Panc1 (cell line): ENCODE data around the gene HOXA11.

Experiments used
- POLR2AphosphoS5 ChIP-seq: IDR thresholded peaks from 2 replicates; pipeline ENCODE4 v1.6.1; 2012; ENCODE audit warnings: mild to moderate bottlenecking, low read depth, low read length, moderate library complexity
- SIN3A ChIP-seq: IDR thresholded peaks from 2 replicates; pipeline ENCODE4 v1.6.1; 2012; ENCODE audit warnings: low read depth, mild to moderate bottlenecking, low read length, moderate library complexity, borderline replicate concordance; ENCODE audit not compliant: insufficient read depth
- TF ChIP-seq, protein P1 (sequence below): fragments of 450-650 bp; IDR thresholded peaks from 2 replicates; pipeline ENCODE4 v1.5.1; 2017; ENCODE audit warnings: mild to moderate bottlenecking

DNA sequence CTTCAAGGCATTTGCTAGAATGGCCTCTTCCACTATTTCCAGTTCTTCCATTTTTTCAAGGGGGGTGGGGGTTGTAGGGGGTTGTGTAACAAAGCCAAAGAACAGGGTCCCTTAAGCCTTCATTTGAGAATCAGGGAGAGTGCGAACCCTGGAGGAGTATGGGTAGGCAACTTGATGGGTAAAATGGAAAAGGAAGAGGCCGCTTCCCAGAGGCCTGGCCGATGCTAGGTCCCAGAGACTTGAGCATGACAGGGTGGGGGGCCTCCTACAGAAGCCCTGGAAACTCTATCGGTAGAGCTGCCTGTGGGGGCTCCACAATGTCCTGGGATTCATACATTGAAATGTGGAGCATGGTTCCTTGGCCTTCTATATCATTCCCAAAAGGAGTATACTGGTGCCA, 24.0 kb upstream of the HOXA11 start:
- TF ChIP-seq POLR2AphosphoS5, result no peak
- TF ChIP-seq, protein P1, sequence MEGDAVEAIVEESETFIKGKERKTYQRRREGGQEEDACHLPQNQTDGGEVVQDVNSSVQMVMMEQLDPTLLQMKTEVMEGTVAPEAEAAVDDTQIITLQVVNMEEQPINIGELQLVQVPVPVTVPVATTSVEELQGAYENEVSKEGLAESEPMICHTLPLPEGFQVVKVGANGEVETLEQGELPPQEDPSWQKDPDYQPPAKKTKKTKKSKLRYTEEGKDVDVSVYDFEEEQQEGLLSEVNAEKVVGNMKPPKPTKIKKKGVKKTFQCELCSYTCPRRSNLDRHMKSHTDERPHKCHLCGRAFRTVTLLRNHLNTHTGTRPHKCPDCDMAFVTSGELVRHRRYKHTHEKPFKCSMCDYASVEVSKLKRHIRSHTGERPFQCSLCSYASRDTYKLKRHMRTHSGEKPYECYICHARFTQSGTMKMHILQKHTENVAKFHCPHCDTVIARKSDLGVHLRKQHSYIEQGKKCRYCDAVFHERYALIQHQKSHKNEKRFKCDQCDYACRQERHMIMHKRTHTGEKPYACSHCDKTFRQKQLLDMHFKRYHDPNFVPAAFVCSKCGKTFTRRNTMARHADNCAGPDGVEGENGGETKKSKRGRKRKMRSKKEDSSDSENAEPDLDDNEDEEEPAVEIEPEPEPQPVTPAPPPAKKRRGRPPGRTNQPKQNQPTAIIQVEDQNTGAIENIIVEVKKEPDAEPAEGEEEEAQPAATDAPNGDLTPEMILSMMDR, result no peak
- TF ChIP-seq SIN3A, result no peak
